ENCODE data around the gene PLEKHF1.

Gene PLEKHF1

DNA sequence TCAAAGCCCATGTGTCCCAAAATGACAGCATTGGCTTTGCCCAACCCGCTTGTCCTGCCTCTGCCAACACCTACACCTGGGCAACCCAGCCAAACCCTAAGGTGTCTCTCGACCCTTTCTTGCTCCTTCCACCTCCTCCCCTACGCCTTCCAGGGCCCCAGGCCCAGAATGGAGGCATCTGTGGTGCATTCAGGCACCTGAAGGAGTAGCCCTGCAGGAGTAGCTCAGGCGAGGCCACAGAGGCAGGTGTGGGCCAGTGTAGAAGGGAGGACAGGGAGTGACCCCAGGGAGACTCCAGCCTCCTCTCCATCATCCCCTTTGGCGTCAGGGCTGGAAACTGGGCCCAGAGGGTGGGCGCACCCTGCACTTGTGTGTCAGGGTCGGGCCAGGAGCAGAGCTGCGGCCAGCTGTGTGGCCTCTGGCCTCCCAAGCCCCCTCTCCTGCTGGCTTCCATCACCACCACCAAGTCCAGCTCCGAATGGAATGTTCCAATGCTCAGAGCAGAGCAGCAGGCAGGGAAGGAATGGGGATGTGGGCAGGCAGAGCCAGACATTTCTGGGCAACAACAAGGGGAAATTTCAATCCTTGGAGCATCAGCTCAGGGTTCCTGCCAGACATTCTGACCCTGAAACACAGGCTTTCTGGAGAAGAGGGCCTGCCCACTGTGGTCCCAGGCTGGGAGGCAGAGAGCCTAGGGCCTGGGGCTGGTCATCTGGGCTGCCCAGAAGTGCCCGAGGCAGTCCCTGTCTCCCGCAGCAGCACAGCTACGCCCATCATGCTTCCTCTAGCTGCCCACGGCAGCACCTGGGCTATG lies 16.4 kb downstream of the PLEKHF1 start:
- DNase-seq: no peak

DNA sequence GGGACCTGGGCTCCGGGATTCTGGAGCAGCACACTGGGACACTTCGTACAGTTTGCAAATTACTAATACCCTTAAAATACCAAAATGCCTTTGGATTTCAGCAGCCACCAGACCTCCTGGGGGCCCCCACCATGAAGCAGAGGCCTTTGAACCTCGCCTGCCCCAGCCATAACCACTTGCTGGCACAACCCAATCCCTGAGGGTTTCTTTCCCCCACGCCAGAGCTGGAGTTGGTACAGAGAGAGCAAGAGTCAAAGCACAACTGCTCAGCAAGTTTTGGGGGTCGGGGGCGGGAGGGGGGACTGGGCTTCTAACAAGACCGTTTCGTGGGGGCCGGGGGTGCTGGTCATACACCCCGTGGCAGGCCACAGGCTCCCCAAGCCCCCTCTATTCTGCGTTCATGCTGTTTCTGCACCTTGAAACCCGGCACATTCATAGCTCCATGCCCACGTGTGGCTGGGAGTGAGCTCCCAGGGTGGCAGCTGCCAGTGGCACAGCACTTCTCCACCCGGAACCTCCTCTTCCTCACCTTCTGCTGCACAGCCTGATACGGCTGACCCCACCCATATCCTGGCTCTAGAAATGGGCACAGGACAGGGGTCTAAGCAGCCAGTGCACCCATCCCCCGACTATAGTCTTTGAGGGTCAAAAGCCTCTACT lies 17.1 kb downstream of the PLEKHF1 start:
- no peak for DNase-seq

DNA sequence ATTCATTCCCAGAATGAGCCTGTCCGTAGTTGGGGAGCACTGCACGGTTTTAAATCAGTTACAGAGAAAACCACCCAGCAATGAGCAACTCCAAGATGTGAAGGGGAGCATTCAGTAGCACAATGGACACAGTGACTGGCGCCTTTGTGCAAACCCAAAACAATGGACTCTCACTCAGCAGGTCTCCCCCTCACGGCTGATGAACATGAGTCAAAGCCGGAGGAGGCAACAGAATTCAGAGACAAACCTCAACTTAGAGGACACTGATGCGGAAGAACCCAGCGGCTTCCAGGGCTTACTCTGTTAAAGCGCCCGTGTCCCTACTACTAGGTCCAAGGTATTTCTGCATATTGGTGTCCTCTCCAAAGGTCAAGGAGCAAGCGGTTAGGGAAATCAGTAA lies 17.7 kb downstream of the PLEKHF1 start:
- no peak for DNase-seq

DNA sequence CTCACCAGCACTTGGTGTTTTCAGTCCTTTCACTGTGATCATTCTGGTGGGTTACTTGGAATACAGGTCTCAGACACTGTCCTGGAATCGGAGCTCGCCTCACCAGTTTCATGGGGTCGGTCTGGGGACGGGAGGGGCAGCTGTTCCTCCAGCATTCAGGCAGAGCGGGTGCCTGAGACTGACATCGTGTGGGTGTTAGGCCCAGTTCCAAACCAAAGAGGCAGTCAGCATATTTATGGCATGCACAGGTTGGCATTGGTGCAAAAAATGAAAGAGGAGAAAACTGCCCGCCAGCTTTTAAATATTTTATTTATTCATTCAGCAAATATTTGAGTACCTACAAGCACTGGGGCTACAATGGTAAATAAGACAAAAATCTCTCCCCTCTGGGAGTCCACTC lies 20.1 kb downstream of the PLEKHF1 start:
- no peak for DNase-seq

DNA sequence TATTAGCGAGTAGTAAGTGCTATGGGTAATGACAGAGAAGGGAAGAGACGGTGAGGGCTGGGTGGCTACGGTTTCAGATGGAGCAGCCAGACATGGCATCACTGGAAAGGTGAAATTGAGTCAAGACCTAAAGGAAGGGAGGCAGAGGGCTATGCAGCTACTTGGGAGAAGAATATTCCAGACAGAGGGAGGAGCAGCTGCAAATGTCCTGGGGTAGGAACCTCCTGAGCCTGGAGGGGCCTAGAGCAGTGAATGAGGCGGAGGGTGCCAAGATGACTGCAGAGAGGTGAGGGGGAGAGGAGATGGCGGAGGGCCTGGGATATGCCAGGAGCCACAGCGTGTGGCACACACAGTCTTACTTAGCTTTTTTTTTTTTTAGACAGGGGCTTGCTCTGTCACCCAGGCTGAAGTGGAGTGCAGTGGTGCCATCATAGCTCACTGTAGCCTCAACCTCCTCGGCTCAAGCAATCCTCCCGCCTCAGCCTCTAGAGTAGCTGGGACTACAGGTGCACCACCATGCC lies 21.1 kb downstream of the PLEKHF1 start:
- no peak for DNase-seq

DNA sequence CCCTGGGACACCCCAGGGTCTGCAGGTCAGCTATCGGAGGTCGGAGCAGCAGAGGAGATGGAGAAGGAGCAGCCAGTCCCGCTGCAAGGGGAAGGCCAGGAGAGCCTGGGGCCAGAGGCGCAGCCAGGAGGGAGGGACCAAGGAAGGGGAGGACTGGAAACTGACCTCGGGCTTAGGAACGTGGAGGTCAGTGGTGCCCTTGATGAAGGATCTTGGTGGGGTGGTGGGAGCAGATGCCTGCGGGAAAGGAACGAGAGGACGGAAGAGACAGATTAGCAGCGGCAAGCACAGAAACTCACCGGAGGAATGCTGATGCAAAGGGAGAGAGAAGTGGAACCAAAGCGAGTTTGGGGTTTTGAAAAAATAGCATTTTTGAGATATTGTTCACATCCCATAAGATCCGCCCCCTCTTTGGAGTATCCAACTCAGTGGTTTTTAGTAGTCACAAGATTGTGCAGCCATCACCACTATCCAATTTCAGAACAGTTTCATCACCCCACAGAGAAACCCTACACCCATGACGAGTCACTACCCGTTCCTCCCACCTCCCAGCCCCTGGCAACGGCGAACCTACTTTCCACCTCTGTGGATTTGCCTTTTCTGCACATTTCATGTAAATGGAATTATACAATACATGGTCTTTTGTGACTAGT lies 22.1 kb downstream of the PLEKHF1 start:
- no peak for DNase-seq

DNA sequence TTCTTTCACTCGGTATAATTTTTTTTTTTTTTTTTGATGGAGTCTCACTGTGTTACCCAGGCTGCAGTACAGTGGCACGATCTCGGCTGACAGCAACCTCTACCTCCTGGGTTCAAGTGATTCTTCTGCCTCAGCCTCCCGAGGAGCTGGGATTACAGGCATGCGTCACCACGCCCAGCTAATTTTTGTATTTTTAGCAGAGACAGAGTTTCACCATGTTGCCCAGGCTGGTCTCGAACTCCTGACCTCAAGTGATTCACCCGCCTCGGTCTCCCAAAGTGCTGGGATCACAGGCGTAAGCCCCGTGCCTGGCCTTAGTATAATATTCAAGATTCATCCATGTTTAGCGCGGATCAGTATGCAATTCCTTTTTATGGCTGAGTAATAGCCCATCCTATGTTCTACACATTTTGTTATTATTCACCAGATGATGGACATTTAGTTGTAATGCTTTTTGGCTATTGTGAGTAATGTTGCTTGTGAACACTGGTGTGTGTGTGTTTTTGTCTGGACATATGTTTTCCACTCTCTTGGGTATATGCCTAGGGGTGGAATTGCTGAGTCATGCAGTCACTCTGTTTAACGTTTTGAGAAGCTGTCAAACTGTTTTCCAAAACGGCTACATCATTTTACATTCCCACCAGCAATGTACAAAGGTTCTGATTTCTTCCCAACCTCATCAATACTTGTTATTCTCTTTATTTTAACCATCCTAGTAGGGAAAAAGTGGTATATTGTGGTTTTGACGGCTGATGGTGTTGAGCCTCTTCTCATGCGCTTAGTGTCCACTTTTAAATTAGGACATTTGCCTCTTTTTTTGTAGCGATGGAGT lies 22.9 kb downstream of the PLEKHF1 start:
- no peak for DNase-seq

DNA sequence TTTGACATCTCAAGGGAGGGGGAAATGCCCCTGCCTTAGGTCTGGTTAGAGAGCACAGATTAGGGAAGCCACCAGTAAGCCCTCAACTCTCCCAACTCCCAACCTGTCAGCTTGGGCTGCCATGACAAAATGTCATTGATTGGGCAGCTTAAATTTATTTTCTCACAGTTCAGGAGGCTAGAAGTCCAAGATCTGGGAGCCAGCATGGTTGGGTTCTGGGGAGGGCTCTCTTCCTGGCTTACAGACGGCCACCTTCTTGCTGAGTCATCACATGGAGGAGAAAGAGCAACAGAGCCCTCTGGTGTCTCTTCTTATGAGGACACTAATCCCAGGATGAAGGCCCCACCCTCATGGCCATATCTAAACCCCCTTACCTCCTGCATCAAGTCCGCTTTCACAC lies 25.6 kb downstream of the PLEKHF1 start:
- DNase-seq: no peak

DNA sequence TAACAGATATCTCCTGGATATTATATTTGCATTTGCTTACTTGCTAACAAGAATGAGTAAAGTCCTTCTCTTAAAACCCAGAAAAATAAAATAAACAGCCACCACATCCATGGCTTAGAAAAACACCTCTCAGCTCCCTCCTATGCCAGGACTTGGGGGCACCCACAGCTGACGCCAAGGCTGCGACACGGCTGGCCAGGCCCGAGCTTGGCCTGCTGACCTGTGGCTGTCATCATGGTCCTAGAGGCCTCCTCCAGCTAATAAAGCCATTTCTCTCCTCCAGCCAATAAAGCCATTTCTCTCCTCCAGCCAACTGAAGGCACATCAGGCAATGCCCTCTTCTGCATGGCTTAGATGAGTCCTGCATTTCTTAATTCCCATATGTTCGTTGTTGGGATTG lies 28.9 kb downstream of the PLEKHF1 start:
- DNase-seq: no peak

DNA sequence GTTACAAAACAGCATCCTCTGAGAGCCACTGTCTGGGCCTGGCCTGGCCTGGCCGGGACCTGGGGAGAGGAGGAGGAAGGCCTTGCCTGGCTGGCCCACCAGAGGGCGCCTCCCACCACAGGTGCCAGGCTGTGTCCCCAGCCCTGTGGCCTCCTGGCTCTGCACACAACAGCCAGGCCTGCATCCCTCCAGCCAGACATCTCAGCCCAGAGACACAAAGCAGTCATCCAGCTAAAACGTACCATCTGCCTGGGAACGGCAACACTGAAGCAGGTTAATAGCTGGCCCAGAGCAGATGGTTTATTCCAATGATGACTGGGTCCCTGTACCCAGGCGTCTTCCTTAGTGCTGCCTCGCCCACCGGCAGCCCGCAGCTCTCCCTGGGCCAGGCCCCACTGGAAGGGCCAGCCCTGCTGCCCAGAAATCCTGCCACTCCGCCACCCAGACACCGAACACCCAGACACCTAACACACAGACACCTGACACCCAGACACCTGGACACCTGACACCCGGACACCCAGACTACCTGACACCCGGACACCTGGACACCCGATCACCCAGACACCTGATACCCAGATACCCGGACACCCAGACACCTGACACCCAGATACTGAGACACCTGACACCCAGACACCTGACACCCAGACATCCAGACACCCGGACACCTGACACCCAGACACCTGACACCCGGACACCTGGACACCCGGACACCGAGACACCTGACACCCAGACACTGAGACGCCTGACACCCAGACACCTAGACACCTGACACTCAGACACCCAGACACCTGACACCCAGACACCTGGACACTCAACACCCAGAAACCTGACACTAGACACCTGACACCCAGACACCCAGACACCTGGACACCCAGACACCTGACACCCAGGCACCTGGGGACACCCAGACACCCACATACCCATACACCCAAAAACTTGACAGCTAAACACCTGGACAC lies 29.7 kb downstream of the PLEKHF1 start:
- DNase-seq: no peak

DNA sequence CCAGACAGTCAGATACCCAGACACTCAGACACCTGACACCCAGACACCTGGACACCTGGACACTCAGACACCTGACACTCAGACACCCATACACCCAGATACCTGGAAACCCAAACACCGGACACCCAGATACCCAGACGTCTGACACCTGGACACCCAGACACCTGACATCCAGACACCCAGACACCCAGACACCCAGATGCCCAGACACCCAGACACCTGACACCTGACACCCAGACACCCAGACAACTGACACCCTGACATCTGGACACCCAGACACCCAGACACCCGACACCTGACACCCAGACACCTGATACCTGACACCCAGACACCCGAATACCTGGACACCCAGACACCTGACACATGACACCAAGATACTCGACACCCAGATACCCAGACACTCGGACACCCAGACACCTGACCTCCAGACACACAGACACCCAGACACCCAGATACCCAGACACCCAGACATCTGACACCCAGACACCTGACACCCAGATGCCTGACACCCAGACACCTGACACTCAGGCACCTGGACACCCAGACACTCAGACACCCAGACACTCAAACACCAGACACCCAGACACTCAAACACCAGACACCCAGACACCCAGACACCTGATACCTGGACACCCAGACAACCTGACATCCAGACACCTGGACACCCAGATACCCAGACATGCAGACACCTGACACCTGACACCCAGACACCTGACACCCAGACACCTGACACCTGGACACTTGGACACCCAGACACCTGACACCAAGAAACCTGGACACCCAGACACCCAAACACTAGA lies 30.7 kb downstream of the PLEKHF1 start:
- DNase-seq: no peak

DNA sequence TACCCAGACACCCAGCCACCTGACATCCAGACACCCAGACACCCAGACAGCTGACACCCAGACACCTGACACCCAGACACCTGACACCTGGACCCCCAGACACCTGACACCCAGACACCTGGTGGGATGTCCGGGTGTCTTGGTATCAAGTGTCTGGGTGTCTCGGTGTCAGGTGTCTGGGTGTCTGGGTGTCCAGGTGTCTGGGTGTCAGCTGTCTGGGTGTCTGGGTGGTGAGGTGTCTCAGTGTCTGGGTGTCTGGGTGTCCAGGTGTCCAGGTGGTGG lies 31.2 kb downstream of the PLEKHF1 start:
- DNase-seq: no peak

DNA sequence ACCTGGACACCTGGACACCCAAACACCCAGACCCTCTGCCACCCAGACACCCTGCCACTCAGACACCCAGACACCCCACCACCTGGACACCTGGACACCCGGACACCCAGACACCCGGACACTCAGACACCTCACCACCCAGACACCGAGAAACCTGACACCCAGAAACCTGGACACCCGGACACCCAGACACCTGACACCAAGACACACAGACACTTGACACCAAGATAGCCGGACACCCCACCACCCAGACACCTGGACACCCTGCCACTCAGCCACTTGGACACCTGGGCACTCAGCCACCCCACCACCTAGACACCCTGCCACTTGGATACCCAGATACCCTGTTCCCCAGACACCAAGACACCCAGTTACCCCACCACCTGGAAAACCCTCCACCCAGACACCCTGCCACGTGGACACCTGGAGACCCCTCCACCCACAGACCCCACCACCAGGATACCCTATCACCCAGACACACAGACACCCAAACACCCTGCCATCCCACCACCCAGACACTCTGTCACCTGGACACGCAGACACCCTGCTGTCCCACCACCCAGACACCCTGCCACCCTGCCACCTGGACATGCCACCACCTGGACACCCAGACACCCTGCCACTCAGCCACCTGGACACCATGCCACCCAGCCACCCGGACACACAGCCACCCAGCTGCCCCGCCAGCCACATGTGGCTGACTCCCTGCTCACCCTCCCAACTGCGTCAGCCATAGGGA lies 32.4 kb downstream of the PLEKHF1 start:
- no peak for DNase-seq

DNA sequence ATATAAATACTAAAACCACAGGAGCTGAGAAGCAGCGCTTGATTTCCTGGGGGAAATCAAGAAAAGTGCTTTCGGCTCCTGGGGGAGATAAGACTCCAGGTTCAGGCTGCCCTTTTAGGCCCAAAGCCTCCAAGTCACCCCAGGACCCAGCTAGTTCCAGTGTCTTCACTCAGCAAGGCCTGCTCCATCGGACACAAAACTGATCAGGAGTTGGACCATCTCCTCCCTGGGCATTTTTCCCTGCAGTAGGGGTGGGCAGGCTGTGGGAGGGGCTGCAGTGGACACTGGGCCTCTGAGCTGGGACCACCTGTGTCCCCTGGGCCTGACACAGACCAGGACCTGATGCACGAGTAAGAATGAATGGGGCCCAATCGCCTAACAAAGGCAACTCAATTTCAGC lies 34.6 kb downstream of the PLEKHF1 start:
- no peak for DNase-seq

DNA sequence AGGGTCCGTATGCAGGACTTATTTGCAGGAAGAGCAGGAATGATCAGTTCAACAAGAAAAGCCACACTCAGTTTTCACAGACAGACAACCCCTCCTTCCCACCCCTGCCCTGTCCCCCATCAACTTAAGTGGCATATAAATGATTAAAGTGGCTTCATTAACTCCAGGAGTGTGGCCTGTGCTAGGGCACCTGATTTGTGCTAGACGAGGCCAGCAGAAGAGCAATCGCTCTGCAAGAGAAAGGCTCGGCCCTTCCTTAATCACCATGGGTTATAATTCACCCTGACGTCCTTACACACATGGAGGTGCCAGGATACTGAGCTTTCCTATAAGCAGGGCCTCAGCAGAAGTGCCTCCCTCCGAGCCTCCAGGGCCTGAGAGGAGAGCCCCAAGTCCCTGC lies 35.2 kb downstream of the PLEKHF1 start:
- DNase-seq: no peak

DNA sequence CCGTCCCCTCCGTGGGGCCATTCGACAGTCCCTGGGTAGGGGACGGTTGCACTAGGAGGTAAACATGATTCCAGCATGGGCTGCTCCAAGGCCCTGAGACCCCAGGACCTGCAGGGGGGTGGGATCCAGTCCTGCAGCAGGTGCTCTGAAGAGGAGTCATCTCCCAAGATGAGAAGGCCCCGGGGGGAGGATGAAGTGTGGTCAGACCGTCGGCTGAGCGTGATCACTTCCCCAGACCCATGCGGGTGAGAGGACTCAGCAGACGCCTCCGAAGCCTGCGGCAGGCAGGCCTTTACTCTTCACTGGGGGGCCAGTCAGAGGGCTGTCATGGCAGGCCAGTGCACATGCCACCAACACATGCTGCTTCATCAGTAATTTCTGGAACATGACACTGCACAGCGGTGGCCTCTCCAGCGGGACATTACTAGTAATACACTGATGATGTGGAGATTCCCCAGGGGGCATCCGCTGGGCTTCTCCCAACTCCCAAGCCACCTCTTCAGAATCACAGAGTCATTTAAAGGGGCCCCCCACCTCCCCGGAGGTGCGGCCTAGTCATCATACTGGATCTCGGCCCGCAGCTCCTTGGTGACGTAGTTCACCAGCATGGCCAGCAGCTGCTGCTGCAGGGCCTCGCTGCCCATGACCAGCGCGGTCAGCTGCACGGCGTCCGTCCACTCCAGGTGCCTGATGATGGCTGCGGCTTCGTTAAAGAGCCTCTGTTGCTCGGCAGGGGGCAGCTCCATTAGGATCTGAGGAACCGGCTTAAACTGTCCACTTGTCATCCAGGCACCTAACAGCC lies 37.1 kb downstream of the PLEKHF1 start:
- no peak for DNase-seq

DNA sequence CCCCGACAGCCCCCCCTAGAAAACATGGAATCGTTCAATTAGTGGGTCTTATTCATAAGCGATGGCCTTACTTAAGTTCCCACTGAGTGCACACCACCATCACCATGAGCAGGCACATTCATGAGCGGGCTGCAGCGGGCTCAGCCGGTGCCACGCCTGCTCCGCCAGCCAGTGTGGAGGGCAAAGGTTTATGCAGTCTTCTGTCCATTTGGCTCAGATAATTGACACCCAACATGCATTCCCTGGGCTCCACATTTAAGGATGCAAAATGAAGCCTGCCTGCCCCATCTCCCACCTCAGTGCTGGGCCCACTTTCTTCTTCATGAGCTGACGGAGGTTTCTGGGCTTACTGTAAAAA lies 37.7 kb downstream of the PLEKHF1 start:
- DNase-seq: no peak

DNA sequence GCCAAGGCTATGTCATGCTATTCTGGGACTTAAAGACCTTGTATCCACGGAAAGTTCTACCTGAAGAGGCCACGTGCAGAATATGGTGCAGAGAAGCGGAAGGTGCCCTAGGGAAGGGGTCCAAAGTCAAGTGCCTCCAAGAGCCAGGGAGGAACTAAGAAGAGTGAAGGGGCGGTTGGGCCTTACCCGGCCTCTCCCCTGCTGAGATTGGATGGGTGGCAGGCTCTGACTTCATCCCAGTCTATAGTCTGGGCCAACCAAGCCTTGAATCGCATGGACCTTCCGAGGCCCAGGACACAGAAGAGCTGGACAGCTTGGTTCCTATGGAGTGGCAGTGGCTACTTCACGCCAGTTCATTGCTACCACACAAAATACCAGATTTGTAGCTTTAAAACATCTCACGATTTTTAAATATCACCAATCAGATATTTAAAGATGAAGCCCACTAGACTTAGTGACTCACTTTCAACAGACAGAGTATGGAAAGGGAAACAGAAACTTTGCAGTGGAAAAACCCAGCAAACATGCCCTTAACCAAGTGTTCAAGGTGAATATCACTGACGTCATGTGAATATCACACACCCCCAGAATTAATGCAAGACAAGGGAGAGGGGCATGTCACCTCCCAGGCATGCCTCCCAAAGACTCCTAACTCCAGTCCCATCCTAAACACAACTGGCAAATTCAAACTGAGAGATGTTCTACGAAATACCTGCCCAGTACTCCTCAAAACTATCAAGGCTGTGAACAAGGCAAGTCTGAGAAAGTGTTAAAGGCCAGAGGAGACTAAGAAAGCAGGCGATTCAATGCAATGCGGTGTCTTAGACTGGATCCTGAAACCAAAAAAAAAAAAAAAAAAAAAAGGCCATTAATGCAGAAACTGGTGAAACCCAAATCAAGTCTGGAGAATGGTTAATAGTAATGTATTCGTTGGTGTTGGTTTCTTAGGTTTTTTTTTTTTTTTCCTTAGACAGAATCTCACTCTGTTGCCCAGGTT lies 39.6 kb downstream of the PLEKHF1 start:
- no peak for DNase-seq

All from NCI-H510A (cell line).